OCI-LY7 (cell line): Measurements from ENCODE around the gene UGT2B11. TPM values are rescaled to one million over a fixed set of nuclear protein-coding genes. Genes with fewer than 3 reads are reported as not detected.
"Not testable (repeated sequence)": the region's sequence is repeated elsewhere in the genome, so short reads cannot be mapped to it uniquely, and the experiment has no call there.

Source experiments
- BruUV-seq: library from RNA; stranded (reverse); fragments of 400-500 nt; replicated peaks from 2 replicates; lab custom pipeline; 2021; lab: Mats Ljungman, UMichigan
- CTCF ChIA-PET: fragments of 300-600 bp; sonication (Branson Sonifier 250); formaldehyde crosslinking; loops from one replicate; lab custom pipeline; 2022; ENCODE audit warnings: antibody characterized with exemption; ENCODE audit not compliant: unreplicated experiment; lab: Charles Lee
- POLR2A ChIA-PET: fragments of 300-600 bp; sonication (Branson Sonifier 250); formaldehyde crosslinking; loops from one replicate; lab custom pipeline; 2022; ENCODE audit warnings: antibody characterized with exemption; lab: Charles Lee
- DNase-seq: peaks from one replicate; pipeline ENCODE4 v3.0.0-alpha.2; 2015; ENCODE audit warnings: low spot score
- H2AFZ ChIP-seq: fragments of 200-600 bp; sonication (generic), shearing (Covaris generic); 2 replicates; pipeline ENCODE4 v1.6.1; 2014; ENCODE audit warnings: mild to moderate bottlenecking, antibody characterized with exemption, low read length, moderate library complexity
- H3K27ac ChIP-seq: fragments of 200-600 bp; sonication (generic); 2 replicates; pipeline ENCODE4 v1.5.1; 2014; ENCODE audit warnings: mixed run types, low read depth, mild to moderate bottlenecking, moderate library complexity, low read length, inconsistent platforms; ENCODE audit not compliant: poor library complexity, severe bottlenecking
- H3K36me3 ChIP-seq: fragments of 200-600 bp; sonication (generic); 2 replicates; pipeline ENCODE4 v1.6.1; 2014; ENCODE audit warnings: mild to moderate bottlenecking, antibody characterized with exemption, low read length, moderate library complexity, mixed read lengths; ENCODE audit not compliant: insufficient read depth
- H3K4me1 ChIP-seq: fragments of 200-600 bp; sonication (generic); 2 replicates; pipeline ENCODE4 v1.5.1; 2014; ENCODE audit warnings: mild to moderate bottlenecking, low read length; ENCODE audit not compliant: insufficient read depth, poor library complexity, severe bottlenecking
- H3K4me2 ChIP-seq: fragments of 200-600 bp; sonication (generic); 2 replicates; pipeline ENCODE4 v1.6.1; 2014; ENCODE audit warnings: mild to moderate bottlenecking, low read length
- H3K4me3 ChIP-seq: fragments of 200-600 bp; sonication (generic); 2 replicates; pipeline ENCODE4 v1.5.1; 2014; ENCODE audit warnings: mild to moderate bottlenecking, low read depth, low read length; ENCODE audit not compliant: poor library complexity, severe bottlenecking
- H3K79me2 ChIP-seq: fragments of 200-600 bp; sonication (generic); 2 replicates; pipeline ENCODE4 v1.6.1; 2016; ENCODE audit warnings: low read depth, mild to moderate bottlenecking, low read length, moderate library complexity, mixed read lengths; ENCODE audit not compliant: insufficient read depth
- H3K9me2 ChIP-seq: fragments of 200-600 bp; sonication (generic); 2 replicates; pipeline ENCODE4 v1.6.1; 2016; ENCODE audit warnings: mild to moderate bottlenecking, low read length, mixed read lengths; ENCODE audit not compliant: insufficient read depth
- H3K9me3 ChIP-seq: fragments of 200-600 bp; sonication (generic); 2 replicates; pipeline ENCODE4 v1.6.1; 2014; ENCODE audit warnings: mild to moderate bottlenecking, mixed run types, low read length, mixed read lengths
- H4K20me1 ChIP-seq: fragments of 200-600 bp; sonication (generic); 2 replicates; pipeline ENCODE4 v1.6.1; 2014; ENCODE audit warnings: mild to moderate bottlenecking, antibody characterized with exemption, low read length, moderate library complexity, mixed read lengths; ENCODE audit not compliant: insufficient read depth
- CTCF ChIP-seq: fragments of 200-600 bp; sonication (generic); conservative IDR thresholded peaks from 2 replicates; pipeline ENCODE4 v1.5.1; 2014; ENCODE audit warnings: mild to moderate bottlenecking, antibody characterized with exemption, low read length, moderate library complexity, mixed read lengths
- EZH2phosphoT487 ChIP-seq: fragments of 200-600 bp; sonication (generic); IDR thresholded peaks from 2 replicates; pipeline ENCODE4 v1.6.1; 2018; ENCODE audit warnings: low read depth, borderline replicate concordance, mild to moderate bottlenecking, mixed run types, antibody characterized with exemption, low read length, moderate library complexity, mixed read lengths
- intact Hi-C: fragments of 100-400 bp; cut with micrococcal nuclease; formaldehyde crosslinking; loops from one replicate; pipeline ENCODE4 v1.10.0; 2022; ENCODE audit not compliant: unreplicated experiment
- total RNA-seq, 2 experiments: library from RNA; depleted of rRNA in 1 of 2; stranded (reverse); fragments of >200 nt in 1 of 2; shearing (Covaris generic) in 1 of 2; gene quantifications; 2 replicates each; pipeline ENCODE4 v1.2.3, GENCODE V29; 2014 to 2022

UGT2B11 gene
- total RNA-seq, 2 experiments from 2014 or later = not detected

- no peaks in the 10 kb centered on the region for H4K20me1 ChIP-seq
- BruUV-seq = no TSS peak
- no peak for DNase-seq
- no peaks in the 10 kb centered on the region for H3K79me2 ChIP-seq
- H2AFZ ChIP-seq = no peak overlapping the region
- ChIA-PET POLR2A (no interaction called here), CTCF (no interaction called here)
- no peaks in the 10 kb centered on the region for H3K9me2 ChIP-seq
- H3K27ac ChIP-seq = no peak overlapping the region
- no peak overlapping the region for H3K4me3 ChIP-seq
- H3K4me1 ChIP-seq = no peaks in the 10 kb centered on the region
- TF ChIP-seq EZH2phosphoT487 = no peak
- TF ChIP-seq CTCF = no peak
- no peak overlapping the region for H3K4me2 ChIP-seq
- no peaks in the 10 kb centered on the region for H3K36me3 ChIP-seq
- intact Hi-C loops = no loop called here
- no peaks in the 10 kb centered on the region for H3K9me3 ChIP-seq
Observed at GRCh38 chr4:69167300-69167699, 47.2 kb downstream of the UGT2B11 start.

- H3K9me2 ChIP-seq, H4K20me1 ChIP-seq, BruUV-seq, H3K27ac ChIP-seq, POLR2A ChIA-PET, H3K79me2 ChIP-seq, H3K4me1 ChIP-seq, H2AFZ ChIP-seq, CTCF ChIA-PET, H3K9me3 ChIP-seq, DNase-seq, H3K36me3 ChIP-seq, H3K4me2 ChIP-seq, intact Hi-C loops, H3K4me3 ChIP-seq: not testable (repeated sequence)
Observed at GRCh38 chr4:69166376-69166775, 48.2 kb downstream of the UGT2B11 start.

- H4K20me1 ChIP-seq, H3K4me2 ChIP-seq, CTCF ChIA-PET, H3K27ac ChIP-seq, H3K9me2 ChIP-seq, DNase-seq, H3K9me3 ChIP-seq, POLR2A ChIA-PET, H2AFZ ChIP-seq, H3K79me2 ChIP-seq, H3K36me3 ChIP-seq, BruUV-seq, H3K4me1 ChIP-seq, intact Hi-C loops, H3K4me3 ChIP-seq: not testable (repeated sequence)
Observed at GRCh38 chr4:69165707-69166106, 48.8 kb downstream of the UGT2B11 start.

GRCh38 chr4:69156913-69157312, 57.6 kb downstream of the UGT2B11 start:
- DNase-seq = no peak
- intact Hi-C loops = no loop called here
- BruUV-seq = no TSS peak
- no peaks in the 10 kb centered on the region for H3K36me3 ChIP-seq
- TF ChIP-seq CTCF (0 out of 2 replicates have a peak, but pooled peaks have one; percentile 25), EZH2phosphoT487 (no peak)
- ChIA-PET CTCF (no interaction called here), POLR2A (no interaction called here)
- H3K27ac ChIP-seq = no peak overlapping the region
- no peaks in the 10 kb centered on the region for H4K20me1 ChIP-seq
- no peak overlapping the region for H3K4me2 ChIP-seq
- H3K4me1 ChIP-seq = no peaks in the 10 kb centered on the region
- H3K4me3 ChIP-seq = no peak overlapping the region
- H3K9me2 ChIP-seq = no peaks in the 10 kb centered on the region
- no peak overlapping the region for H2AFZ ChIP-seq
- no peaks in the 10 kb centered on the region for H3K9me3 ChIP-seq
- H3K79me2 ChIP-seq = no peaks in the 10 kb centered on the region
